Anterior cingulate cortex (tissue), 58 donors: ENCODE measurements around the gene CGREF1.

ENCODE experiments used
- DNase-seq, 58 donors: peaks; one replicate each; lab custom pipeline; 2025; lab: John Stamatoyannopoulos, UW

The CGREF1 gene

DNA sequence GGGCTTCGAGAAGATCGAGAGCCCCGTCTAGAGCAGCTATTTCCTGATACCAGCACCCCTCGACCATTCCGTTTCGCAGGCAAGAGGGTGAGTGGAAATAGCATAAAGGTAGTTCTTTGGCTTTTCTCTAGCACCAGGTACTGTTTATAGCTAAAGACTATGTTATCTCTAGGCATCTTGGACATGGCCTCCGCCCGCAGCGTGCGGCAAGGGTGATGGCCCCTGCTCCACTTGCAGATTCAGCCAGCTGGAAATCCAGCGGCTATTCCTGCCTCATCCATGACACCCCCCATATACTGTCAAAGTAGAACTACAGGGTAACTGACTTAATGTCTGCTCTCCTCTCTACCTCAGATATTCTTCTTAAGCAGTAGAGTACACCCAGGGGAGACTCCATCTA, 64.2 kb downstream of the CGREF1 start:
- DNase-seq: no peak

DNA sequence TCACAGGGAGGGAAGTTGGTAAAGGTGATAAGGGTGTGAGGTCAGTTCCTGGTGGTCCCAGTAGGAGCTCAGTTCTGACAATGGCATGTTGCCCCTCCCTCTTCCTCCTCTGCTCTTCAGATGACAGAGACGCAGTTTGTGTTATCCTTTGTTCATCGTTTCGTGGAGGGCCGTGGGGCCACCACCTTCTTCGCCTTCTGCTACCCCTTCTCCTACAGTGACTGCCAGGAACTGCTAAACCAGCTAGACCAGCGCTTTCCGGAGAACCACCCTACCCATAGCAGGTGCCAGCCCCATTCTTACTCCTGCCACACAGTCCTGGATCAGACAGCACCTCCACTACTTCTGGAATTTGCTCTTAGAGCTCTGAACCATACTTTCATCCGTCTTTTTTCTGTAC, 65.2 kb downstream of the CGREF1 start:
- no peak for DNase-seq

DNA sequence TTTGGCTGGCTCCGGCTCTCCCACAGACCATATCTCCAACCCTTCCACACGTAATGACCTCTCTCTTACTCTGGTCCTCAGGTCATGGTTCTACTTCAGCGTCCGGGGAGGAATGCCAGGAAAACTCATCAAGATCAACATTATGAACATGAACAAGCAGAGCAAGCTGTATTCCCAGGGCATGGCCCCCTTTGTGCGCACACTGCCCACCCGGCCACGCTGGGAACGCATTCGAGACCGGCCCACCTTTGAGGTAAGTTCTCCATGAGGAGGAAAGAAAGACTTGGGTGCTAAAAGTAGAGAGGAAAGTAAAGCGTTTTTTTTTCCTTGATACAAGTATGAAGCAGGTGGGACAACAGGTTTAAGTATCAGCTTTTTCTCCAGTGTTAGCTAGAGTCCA, 65.6 kb downstream of the CGREF1 start:
- no peak for DNase-seq

DNA sequence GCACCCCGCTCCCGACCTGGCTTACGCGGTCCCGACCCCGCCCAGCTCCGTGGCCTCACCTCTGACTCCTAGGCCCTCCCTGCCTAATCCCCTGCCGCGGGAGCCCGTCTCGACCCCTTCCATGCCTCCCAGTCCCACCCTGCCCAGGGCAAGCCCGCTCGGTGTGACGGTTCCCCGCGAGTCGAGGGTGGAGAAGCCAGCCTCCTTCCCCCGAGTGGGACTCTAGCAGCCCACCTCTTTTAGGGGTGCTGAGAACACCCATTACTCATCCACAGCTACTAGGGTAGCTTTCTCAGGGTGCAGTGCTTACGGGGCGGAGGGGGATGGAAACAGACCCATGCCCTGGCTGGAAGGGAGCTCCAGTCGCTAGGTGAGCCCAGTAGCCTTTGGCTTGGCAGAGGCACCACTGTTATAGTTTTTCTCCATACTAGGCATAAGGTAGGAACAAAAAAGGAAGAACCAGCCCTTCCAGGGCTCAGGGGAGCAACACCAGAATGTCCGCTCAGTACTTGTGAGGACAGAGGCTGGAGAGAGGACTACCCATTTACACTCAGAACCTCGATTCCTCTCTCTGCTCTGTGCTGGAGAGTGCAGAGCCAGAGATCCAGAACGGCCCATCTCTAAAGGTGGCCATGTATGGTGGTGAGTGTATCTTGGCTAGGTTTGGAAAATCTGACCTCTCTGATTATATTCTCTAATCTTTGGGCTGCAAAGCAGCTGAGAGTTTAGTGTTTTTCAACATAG, 66.9 kb downstream of the CGREF1 start:
- peak in 14 of 58 donors; percentile 22 to 70 (median 52) for DNase-seq

DNA sequence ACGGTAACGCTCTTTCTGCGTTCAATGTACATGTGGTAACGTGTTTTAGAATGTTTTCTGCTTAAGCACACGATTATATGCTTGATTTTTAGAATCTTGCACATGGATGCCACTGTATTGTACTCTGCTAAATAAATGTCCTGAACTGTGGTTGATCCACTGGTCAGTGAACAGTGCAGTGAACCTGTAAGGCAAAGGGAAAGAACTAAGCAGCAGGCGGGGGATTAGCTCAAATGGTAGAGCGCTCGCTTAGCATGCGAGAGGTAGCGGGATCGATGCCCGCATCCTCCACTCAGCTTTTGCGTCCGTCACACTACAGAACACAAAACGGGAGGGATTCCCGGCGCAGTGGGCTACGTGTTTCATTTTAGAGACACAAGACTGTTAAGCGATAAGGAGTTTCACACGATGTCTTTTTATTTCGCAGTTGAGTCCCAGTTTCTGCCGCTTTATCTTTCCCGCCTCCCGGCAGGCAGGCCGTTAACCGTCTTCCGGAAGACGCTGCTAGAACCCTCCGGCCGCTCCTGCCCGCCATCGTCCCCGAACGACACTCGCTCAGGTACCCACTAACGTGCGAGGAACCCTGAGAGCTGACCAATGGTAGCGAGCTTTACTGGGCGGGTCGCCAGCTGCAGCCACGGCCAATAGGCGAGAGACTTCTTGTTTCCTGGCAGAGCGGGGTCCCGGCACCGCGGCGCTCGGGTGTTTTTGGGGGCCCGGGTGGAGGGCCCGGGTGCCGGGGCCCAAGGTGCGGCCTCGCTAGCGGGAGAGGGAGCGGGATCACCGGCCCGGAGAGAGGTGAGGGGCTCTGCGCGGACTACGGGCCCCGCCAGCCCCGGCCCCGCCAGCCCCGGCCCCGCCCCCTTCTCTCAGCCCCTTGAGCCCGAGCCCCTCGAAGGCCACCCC, 67.7 kb downstream of the CGREF1 start, which contains the start of gene AGBL5:
Gene AGBL5, plus strand, starts transcription at position 673 of the 906 bp plus-strand sequence. CDS start 1,291 bp downstream, outside the sequence.
- peak; percentile 55 to 96 (median 89) for DNase-seq
